GM12872 (cell line): ENCODE measurements around the gene RNF214.

Source experiments
- CTCF ChIP-seq: IDR thresholded peaks from 3 replicates; pipeline ENCODE4 v1.5.1; 2011; ENCODE audit warnings: low read depth, mild to moderate bottlenecking, low read length, moderate library complexity; ENCODE audit not compliant: insufficient read depth

Gene RNF214

DNA sequence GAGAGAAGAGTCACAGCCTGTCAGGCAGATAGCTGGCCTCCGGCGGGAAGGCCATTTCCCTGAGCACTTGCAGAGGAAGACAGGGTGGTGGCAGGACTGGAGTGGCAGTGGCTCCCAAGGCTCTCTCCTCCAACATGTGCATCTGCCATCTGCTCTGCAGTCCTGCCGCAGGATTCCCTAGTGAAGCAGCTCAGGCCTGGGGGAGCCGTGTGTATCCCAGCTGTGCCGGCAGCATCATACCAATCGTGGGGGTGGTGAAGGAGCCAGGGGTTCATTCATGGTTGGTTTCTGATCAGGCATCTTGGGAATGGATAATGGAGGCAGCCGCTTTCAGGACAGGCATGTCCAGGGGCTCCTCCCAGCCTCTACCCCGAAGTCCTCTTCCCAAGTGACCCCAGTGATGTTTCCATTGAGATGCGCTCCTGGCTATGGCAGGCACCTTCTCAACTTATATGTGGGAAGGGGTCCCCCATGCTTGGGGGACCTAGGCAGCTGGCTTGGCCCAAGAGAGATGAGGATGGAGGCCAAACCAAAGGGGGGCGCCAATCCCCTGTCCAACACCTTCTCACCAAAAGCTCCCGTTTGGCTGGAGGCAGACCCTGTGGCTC lies 27.2 kb upstream of the RNF214 start:
- TF ChIP-seq CTCF, result no peak

DNA sequence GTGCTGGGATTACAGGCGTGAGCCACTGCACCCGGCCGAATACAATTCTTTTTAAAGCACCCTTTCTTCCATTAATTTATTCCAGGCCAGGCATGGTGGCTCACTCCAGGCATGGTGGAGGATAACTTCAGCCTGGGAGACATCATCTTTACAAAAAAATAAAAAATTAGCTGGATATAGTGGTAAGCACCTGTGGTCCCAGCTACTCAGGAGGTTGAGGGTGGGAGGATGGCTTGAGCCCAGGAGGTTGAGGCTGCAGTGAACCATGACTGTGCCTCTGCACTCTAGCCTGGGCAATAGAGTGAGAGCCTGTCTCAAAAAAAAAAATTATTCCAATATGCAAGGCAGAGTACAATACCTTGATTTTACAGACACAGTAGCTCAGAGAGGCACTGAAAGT lies 21.9 kb upstream of the RNF214 start:
- no peak for TF ChIP-seq CTCF

DNA sequence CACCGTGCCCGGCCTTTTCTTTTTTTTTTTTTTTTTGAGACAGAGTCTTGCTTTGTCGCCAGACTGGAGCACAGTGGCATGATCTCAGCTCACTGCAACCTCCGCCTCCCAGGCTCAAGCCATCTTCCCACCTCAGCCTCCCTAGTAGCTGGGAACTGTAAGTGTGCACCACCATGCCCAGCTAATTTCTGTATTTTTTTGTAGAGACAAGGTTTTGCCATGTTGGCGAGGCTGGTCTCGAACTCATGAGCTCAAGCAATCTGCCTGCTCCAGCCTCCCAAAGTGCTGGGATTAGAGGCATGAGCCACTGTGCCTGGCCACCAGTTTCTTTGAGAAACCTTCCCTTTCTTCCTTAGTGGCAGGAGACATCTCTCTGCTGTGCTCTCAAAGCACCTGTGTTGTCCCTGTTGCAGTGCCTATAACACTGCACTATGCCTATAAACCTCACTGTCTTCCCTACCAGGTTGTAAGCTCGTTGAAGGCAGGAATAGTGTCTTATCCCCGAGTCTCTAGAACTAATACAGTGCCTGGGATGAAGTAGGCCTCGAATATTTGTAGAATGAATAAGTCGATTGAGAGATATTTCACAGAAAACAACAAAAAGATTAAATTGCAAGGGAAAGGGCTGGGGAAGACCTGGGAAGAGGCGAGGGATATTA lies 19.6 kb upstream of the RNF214 start:
- no peak for TF ChIP-seq CTCF

- TF ChIP-seq CTCF, result no peak
Measured at GRCh38 chr11:117214404-117215110, 17.9 kb upstream of the RNF214 start.

GRCh38 chr11:117217141-117218084 lies 15.1 kb upstream of the RNF214 start:
- no peak for TF ChIP-seq CTCF

DNA sequence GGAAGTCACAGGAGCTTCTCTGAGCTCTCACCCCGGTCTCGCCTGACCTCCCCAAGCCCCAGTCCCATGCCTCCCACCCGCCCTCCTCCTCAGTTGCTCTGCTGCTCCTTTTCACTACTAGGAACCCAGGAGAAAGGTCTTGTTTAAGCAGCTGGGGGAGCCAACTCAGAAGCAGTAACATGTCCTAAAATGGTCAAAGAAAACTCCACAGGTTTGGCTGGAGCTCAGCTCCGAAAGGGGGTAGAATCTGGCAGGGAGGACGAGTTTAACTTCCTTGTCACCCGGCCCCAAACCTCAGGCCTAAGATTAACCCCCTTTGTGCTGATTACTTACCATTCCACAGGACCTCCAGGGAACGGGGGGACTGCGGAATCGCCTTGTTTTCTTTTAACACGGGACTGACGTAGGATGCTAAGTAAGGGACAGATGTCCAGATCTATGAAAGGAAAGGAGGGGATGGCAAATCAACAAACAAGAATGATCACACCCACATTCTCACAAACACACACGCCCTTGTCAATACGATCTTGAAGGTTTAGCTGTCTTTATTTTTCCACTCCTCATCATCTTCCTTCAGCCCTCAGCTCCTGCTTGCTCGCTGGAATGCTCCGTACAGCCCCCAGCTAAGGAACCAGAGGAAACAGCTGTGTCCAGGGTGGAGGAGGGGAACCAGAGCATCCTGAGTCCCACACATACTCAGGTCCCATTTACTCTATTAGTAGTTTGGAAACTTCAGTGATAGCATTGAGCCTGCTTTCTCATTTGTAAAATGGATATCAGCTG lies 14.1 kb upstream of the RNF214 start:
- TF ChIP-seq CTCF, result no peak
